Inflammatory macrophage treated with lipopolysaccharide for 1 hour (primary cell): Measurements from ENCODE around the gene ME2.
"Not testable (repeated sequence)": the region's sequence is repeated elsewhere in the genome, so short reads cannot be mapped to it uniquely, and the experiment has no call there.

ENCODE experiments used
- DNase-seq, 2 donors: peaks; one replicate each; pipeline ENCODE4 v3.0.0-alpha.2; 2020 to 2022

ME2 gene

DNA sequence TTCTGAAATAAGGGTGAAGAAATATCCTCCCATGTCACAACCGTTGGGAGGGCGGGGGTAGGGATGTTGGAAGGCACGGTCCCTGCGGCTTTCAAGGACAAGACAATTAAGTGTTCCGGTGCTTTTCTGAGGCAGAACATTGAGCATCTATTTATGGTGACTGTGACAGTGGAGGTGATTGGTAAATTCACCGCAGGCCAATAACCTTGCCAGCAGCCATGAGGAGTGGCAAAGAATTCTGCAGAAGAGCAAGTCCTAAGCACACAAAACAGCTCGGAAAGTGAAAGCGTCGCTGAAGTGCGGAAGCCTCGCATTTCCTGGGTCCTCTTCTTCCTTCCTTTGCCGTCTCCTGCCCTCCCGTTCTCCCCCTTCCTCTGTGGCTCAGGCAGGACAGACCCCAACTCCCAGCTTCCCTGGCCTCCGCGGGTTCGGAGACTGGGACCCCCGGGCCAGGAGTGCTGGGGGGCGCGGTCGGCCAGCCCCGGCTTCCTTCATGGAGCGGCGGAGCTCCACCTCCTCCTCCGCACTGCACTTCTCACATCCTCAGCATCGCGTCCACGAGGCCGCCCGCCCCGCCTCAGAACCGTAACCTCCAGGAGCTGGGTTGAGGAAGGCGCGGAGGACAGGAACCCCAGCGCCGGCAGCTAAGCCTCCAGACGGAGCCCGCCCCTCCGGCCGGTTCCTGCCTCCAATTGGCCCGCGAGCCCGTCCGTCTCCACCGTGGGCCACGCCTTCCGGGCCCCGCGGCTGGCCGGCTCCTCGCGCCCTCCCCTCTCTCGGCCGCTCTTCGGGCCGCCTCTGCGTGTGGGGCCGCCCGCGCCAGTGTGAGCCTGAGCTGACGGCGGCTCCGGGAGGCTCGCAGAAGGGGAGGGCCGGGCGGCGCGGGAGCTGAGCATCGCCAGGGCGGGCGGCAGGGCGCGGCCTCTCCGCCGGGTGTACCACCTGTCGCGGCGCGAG, at the start of gene ME2:
ME2 (plus strand) TSS at position 774 of the 957 bp plus-strand sequence. CDS start 16,703 bp downstream, outside the sequence.
- peak; percentile 95 to 99 for DNase-seq

DNA sequence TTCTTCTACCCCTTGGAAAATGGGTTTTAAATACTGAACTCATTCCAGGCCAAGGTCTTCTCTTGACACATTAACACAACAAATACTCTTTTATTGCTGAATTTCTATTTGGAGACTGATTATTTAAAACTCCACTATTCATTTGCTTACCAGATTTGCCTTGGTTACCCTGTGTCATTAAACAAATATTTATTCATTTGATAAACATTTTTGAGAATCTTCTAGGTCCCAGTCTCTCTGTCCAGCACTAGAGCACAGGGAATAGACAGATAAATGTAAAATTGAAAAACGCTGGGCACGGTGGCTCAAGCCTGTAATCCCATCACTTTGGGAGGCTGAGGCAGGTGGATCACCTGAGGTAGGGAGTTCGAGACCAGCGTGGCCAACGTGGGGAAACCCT, 49.3 kb upstream of the ME2 start:
- no peak for DNase-seq

DNA sequence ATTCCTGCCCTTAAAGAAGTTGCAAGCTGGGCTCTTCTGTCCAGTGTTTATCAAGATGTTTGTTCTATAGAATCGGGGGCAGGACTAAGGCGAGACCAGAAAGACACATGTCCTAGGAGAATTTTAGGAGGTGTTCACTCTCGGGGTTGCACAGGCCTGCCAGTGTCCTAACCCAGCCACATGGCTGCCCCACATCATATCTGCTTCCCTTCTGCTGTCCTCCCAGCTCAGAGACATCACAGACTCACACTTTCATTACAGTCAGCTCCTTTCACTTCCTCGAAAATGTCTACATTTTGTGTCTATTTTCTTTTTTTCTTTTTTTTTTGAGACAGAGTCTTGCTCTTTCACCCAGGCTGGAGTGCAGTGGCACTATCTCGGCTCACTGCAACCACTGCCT, 48.4 kb upstream of the ME2 start:
- DNase-seq, result peak; percentile 50 to 66

DNA sequence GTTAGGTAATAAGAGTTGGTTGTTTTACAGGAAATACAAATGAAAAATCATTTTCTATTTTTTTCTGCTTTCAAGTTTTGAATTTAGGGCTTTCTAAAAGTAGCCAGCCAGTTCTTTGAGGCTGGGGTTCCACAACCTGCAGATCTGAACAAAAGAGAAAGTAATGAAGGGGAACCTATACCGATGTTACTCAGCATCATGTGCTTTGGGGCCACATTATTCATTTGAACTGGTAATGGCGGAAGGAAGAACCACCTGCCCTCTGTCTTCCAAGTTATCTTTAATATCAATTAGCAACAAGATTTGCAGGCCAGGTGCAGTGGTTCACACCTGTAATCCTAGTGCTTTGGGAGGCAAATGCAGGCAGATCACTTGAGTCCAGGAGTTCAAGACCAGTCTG, 46.2 kb upstream of the ME2 start:
- DNase-seq, result no peak

DNA sequence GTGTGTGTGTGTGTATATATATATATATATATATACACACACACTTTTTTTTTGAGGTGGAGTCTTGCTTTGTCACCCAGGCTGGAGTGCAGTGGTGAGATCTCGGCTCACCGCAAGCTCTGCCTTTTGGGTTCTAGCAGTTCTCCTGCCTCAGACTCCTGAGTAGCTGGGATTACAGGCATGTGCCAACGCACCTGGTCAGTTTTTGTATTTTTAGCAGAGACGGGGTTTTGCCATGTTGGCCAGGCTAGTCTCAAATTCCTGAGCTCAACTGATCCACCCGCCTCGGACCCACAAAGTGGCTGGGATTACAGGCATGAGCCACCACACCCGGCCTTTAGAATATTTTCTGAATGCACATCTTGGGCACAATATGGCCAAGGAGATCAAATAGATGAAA, 45.4 kb upstream of the ME2 start:
- DNase-seq, result not testable (repeated sequence)

DNA sequence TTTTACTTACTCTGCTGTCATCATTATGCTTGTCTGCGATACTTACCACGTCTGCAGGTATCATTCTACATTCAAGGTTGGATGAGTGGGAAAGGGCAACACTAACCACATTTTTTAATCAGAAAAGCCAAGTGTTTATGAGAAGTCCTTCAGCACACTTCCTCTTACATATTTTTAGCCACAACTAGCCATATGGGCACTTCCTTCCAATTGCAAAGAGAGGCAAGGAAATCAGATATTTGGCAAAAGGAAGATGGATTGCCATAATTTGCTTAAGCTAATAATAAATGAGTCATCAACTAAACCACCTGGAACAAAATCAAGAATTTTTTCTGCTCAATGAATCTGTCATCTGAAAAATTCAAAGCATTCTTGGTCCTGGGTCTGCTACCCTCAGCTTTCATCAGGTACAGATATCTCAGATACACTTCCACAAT, 42.4 kb upstream of the ME2 start:
- DNase-seq, result peak; percentile 25 to 60

DNA sequence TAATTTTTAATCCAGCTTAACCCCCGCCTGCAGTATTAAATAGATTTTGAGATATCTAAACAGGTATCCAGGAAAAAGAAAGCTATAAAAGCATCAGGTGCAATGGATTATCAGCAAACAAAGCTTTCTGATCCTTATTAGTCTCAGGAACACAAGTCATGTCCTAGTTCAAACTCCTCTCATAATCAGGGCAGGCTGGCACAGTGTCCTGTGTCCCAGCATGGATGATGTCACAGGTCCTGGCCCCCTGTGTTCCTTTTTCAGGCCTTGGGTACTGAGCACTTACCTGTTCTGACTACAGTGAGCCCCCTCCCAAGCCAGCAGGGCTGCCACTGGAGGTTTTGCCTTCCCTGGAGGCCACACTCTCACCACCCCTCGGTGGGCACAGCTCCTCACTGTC, 39.6 kb upstream of the ME2 start:
- DNase-seq, result no peak

DNA sequence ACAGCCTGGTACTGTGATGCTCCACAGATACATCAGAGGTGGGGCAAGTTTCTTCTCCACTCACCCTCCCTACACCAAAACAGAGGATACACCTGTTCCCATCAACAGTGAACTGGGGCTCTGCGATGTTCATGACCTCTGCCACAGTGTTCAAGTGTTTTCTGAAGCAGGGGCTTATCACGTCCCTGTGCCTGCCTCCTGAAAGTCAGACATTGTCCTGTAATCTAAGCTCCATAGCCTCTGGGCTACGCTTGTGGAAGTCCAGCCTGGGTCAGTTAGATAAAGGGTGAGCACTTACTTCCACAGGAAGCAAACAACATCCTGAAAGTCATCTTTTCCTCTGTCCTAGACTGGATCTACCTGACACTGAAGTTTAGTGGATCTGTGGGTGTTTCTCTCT, 38.9 kb upstream of the ME2 start:
- no peak for DNase-seq

DNA sequence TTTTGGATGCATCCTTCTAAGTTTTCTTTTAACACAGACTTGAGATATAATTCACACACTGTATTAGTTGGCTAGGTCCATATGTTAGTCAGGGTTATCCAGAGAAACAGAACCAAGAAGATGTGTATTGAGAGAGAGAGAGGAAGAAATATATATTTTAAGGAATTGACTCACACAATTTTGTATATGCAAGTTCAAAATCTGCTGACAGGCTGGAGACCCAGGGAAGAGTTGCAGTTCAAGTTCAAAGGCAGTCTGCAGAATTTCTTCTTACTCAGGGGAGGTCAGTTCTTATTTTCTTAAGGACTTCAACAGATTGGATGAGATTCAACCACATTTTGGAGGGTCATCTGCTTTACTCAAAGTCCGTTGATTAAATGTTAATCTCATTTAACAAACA, 36.1 kb upstream of the ME2 start:
- DNase-seq, result no peak

DNA sequence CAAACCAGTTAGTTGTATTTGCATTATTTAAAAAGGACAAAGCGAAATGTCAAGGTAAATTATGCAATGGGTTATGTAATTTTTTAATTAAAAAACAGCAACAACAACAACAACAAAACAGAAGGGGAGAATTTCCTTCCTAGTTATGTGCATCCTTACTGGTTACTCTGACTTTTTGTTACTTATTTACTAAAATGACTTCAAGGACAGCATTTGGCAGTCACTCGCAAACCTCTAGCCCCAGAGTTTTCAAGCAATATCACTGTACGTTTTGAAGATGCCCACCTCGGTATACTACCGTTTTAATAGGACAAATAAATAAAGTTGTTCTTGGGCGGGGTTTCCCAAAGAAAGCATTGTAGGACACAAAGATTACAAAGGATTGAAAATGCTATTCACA, 34.4 kb upstream of the ME2 start:
- no peak for DNase-seq

DNA sequence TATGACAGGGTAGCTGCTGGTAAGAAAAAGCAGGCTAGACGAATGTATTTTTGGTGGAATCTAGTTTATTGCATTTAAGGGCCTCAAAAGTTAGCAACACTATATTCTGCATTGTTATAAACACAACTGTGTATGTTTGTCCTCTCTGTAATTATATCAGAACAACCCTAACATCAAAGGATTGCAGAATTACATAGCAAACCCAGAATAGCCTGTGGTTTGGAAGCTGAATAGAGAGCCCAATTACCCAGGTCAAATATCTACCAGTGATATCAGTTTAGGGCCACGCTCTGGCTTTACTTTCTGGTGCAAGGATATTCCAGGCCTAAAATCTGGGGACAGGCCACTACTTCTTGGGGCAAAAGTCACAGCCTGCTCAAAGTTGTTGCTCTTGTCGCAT, 34.0 kb upstream of the ME2 start:
- no peak for DNase-seq

DNA sequence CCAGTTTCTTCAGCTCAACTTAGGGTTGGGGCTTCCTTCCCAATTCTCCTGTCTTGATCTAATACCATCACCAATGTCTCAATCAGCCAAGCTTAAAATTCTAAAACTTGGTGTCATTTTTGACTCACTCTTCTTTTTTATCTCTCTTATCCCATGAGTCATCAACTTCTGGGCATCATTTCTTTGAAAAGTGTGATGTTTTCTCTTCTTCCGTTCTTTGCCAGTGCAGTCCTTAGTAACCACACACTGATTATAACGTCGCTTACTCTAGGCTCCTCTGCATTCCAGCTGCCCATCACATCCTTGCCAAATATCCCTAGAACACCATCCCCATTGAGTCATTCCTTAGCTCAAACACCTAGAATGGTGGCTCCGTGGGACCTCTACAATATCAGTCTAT, 31.7 kb upstream of the ME2 start:
- no peak for DNase-seq

DNA sequence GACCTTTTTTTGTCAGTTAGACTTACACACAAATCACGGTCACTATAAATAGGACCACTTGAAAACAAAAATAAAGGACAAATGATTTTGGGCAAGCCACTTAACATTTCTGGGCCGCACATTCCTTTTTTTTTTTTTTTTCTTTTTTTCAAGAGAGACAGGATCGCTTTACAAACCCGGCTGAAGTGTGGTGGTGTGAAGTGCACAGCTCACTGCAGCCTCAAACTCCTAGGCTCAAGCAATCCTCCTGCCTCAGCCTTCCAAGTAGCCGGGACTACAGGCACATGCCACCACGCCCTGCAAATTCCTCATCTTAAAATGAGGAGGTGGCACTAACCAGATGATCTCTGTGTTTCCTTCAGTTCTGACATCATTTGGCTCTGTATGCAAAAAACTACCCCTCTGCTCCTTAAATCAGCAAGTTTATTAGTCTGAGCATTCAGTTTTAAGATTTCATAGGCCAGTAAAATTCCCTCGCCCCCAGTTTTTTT, 30.8 kb upstream of the ME2 start:
- peak; percentile 62 to 87 for DNase-seq

DNA sequence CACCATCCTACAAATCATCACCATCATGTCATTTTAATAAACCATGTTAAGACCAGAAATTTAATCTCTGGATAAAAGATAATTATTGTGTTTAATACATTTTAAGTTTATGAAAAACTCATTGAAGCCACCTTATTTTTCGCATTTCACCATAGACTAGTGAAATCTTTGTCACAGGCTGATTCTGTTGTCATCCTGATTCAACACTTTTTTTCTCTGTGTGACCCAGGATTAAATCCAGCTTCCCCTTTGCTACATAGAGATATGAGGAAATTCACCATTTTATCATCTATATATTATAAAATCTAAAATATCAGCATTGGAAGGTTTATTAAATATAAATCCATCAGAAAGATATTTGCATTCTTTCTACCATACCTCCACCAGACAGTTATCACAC, 29.9 kb upstream of the ME2 start:
- DNase-seq, result peak; percentile 68 to 78

DNA sequence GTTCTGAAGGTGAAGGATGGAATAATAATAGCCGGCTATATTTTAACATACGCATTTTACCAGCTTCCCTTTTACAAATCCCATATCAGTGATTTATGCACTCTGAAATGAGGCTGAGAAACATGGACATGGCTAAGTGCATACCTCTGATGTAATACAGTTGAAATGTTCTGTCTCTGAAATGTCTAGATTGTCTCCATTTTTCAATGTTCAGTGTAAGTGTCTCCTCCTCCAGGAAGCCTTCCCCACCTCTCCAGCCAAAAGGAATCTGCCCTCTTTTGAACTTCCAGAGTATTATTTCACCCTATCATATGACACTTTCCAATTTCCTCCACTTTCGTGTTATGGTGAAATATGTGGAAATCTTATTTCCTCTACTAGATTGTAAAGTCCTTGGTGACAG, 29.5 kb upstream of the ME2 start:
- peak; percentile 70 to 80 for DNase-seq

DNA sequence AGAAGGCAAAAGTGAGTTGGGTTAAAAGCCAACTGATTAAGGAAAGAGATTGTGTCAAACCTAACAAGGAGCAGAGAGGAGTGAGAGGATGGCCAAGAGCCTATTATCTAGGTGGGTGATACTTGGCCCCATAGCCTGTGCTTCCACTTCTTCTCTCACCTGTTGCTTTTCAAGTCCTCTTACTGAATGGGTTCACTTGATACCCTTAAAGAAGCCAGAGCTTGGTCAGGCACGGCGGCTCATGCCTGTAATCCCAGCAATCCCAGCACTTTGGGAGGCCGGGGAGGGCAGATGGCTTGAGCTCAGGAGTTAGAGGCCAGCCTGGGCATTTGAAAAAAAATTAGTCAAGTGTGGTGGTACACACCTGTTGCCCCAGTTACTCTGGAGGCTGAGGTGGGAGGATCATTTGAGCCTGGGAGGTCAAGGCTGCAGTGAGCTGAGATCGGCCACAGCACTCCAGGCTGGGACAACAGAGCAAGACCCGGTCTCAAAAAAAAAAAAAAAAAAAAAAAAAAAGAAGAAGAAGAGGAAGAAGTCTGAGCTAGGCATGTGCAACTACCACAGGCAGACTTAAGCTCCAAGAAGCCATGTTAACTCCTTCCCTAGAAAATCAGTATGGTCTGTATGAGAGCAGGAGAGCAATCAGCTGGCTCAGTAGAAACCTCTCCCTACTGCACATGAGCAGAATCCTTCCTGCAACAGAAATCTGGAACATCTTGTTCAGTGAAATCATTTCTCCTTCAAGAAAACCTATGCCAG, 28.4 kb upstream of the ME2 start:
- DNase-seq, result no peak

DNA sequence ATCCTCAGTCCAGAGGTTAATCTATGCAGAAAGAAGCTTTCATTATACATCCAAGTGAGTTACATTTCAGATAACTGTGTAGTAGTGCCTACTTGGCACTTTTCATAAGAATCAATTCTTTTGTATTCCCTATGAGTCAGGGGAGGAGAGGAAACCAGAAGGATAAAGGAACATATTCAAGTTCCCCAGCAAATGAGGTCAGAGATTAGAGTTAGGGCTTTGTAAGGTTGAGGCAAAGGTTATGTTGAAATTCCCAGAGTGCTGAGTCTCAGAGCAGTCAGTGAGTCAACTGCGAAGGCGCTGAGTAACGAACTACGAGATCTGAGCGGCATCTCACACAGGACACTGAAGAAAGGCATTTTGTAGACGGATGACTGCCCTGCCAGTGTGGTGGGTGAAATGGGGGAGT, 25.1 kb upstream of the ME2 start:
- DNase-seq, result peak; percentile 92 to 98

DNA sequence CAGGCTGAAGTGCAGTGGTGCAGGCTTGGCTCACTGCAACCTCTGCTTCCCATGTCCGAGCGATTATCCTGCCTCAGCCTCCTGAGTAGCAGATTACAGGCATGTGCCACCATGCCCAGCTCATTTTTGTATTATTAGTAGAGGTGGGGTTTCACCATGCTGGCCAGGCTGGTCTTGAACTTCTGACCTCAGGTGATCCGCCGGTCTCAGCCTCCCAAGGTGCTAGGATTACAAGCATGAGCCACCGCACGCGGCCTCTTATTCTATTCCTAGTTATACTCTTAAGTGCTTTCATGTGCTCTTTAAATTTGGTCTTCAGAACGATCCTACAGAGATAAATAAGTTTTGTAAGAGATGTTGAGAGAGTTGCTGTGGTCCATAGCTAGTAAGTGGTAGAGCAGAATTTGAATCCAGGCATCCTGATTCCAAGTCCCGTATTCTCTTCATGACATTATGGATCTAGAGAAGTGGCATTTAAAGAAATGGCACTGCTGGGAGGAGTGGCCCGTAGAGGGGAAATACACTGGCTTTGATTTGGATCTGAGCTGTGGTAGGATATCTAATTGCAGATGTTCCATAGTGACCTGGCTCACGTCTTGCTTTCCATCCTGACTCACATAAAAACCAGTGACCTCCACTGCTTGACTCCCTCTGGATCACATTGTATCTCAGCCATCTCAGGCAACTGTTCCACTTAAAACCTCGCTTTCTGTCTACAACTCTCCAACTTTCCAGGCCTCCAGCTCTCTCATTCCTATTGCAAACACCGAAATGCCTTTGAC, 22.8 kb upstream of the ME2 start:
- no peak for DNase-seq

DNA sequence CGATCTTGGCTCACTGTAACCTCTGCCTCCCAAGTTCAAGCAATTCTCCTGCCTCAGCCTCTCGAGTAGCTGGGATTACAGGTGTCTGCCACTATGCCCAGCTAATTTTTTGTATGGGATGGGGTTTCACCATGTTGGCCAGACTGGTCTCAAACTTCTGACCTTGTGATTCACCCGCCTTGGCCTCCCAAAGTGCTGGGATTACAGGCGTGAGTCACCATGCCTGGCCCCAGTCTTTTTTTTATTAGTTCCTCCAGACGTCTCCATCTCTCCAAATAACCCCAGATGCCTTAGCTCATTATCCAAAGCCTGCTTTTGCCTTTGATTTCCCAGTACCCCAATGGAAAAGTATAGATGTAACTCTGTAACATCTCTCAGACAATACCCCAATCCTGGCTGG, 21.8 kb upstream of the ME2 start:
- DNase-seq, result not testable (repeated sequence)

DNA sequence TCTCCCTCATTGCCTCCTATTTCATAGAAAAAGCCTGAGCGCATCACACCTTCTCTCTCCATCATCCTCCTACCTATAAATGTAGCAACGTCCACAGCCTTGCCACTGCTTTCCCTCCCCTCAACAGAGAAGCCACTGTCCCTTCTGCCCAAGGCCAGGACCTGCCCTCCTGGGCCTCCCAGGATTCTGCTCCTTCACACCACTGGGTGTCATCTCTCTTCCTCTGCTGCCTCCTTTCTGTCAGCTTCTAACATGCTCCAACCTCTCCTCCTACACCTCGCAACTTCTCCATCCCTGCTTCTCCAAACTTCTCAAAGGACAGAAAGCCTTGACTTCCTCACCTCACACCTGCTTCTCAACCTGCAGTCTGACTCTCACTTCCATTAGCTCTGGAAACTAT, 21.2 kb upstream of the ME2 start:
- no peak for DNase-seq

DNA sequence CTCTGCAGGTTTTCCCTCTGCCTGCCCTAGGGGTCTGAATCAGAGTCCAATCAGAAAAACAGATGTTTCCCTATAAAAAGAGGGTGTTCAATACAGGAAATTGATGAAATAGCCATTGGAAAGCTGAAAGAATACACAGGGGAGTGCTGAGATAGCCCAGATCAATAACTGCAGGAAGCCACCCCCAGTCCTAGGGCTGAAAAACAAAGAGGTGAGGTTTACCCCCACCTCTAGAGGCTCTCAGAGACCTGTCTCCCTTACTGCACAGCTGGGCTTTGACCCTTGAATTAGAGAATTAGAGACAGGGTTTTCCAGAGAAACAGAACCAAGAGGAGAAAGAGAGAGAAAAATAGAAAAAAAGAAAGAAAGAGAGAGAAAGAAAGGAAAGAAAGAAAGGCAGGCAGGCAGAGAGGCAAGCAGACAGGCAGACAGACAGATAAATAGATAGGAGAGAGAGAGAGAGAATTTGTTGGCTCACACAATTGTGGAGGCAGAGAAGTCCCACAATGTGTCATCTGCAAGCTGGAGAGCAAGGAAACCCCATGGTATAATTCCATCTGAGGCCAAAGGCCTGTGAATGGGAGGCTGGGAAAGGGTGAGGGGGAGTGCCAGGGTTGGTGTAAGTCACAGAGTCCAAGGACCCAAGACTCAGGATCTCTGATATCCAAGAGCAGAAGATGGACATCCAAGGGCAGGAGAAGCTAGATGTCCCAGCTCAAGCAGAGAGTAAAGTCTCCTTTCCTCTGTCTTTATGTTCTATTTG, 18.9 kb upstream of the ME2 start:
- DNase-seq, result no peak

DNA sequence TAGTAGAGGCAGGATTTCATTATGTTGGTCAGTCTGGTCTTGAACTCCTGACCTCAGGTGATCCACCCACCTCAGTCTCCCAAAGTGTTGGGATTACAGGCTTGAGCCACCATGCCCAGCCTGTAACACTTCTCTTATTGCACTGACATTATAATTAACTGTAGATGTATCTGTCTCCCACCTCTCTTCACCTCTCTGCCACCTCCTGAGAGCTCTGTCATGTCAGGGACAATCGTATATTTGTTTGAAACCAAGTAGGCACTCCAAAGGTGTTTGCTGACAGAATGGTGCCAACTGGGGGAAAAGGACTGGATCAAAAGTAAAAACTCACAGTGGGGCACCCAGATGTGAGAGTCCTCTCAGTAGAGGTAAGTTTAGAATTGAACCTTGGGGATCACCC, 17.3 kb upstream of the ME2 start:
- no peak for DNase-seq
